B cell (primary cell): ENCODE data around the gene GOLGA6B. TPM values are rescaled to one million over a fixed set of nuclear protein-coding genes. Genes with fewer than 3 reads are reported as not detected.
"Not testable (repeated sequence)": the region's sequence is repeated elsewhere in the genome, so short reads cannot be mapped to it uniquely, and the experiment has no call there.

Experiments
- ATAC-seq: fragments of 200-7000 bp; cut with Tn5 transposase; one replicate; pipeline ENCODE4 v1.10.0; 2021; ENCODE audit warnings: low read depth, mild to moderate bottlenecking, moderate number of reproducible peaks, moderate library complexity
- CTCF ChIA-PET: fragments of 350-600 bp; sonication (Branson Sonifier 250); formaldehyde crosslinking; loops from one replicate; lab custom pipeline; 2021; ENCODE audit warnings: antibody characterized with exemption, inconsistent platforms; lab: Charles Lee
- POLR2A ChIA-PET: fragments of 350-600 bp; sonication (Branson Sonifier 250); formaldehyde crosslinking; loops from one replicate; lab custom pipeline; 2021; ENCODE audit warnings: antibody characterized with exemption; lab: Charles Lee
- DNase-seq: peaks from one replicate; pipeline ENCODE4 v3.0.0; 2013
- H2AFZ ChIP-seq: 2 replicates; pipeline ENCODE4 v1.6.1; 2012; ENCODE audit warnings: mild to moderate bottlenecking, low read depth, low read length; ENCODE audit not compliant: insufficient read depth, poor library complexity, severe bottlenecking
- H3K27ac ChIP-seq, 2 donors: 1 replicate in 1 of 2; 2 replicates in 1 of 2; pipeline ENCODE4 v1.5.1; 2012 to 2013; ENCODE audit warnings: low read length in 2 of 2, mild to moderate bottlenecking in 2 of 2, moderate library complexity in 1 of 2
- H3K27me3 ChIP-seq, 4 experiments: fragments of 200-600 bp in 1 of 4; sonication (generic) in 1 of 4; replicated peaks in 1 of 4; 1 replicate in 2 of 4; 2 replicates in 2 of 4; pipeline versions ENCODE4 v1.6.1 to v1.7.0; 2013 to 2016; ENCODE audit warnings: low read length in 3 of 4, mild to moderate bottlenecking in 2 of 4, mixed read lengths in 1 of 4, moderate library complexity in 1 of 4; ENCODE audit not compliant: insufficient read depth in 4 of 4, control insufficient read depth in 3 of 4; ENCODE audit errors: control extremely low read depth in 1 of 4
- H3K36me3 ChIP-seq, 2 experiments: replicated peaks in 1 of 2; 1 replicate in 1 of 2; 2 replicates in 1 of 2; pipeline versions ENCODE4 v1.6.1 to v1.7.1; 2013; ENCODE audit warnings: low read length in 1 of 2; ENCODE audit not compliant: insufficient read depth in 2 of 2, control insufficient read depth in 1 of 2; ENCODE audit errors: control extremely low read depth in 1 of 2, extremely low read depth in 1 of 2
- H3K4me1 ChIP-seq, 2 donors: fragments of 200-600 bp in 1 of 2; sonication (generic) in 1 of 2; 1 replicate in 1 of 2; 2 replicates in 1 of 2; pipeline versions ENCODE4 v1.5.1 to v1.6.1; 2013 to 2017; ENCODE audit warnings: low read length in 2 of 2; ENCODE audit not compliant: control insufficient read depth in 2 of 2, insufficient read depth in 2 of 2
- H3K4me2 ChIP-seq: replicated peaks from 2 replicates; pipeline ENCODE3; 2012; ENCODE audit warnings: mild to moderate bottlenecking, low read depth, low read length; ENCODE audit not compliant: poor library complexity, severe bottlenecking
- H3K4me3 ChIP-seq, 5 experiments: fragments of 200-600 bp in 1 of 5; sonication (generic) in 1 of 5; 1 replicate in 3 of 5; 2 replicates in 2 of 5; pipeline versions ENCODE4 v1.5.1 to v1.7.0; 2011 to 2016; ENCODE audit warnings: low read length in 4 of 5, mild to moderate bottlenecking in 4 of 5, low read depth in 2 of 5, control low read depth in 1 of 5, moderate library complexity in 1 of 5; ENCODE audit not compliant: insufficient read depth in 1 of 5; ENCODE audit errors: control extremely low read depth in 1 of 5, extremely low read depth in 1 of 5
- H3K79me2 ChIP-seq: fragments of 200-600 bp; sonication (generic); one replicate; pipeline ENCODE4 v1.6.0; 2016; ENCODE audit warnings: low read length; ENCODE audit not compliant: control insufficient read depth, insufficient read depth
- H3K9ac ChIP-seq: fragments of 200-600 bp; sonication (generic); 2 replicates; pipeline ENCODE4 v1.6.1; 2017; ENCODE audit warnings: mild to moderate bottlenecking, low read length, moderate library complexity
- H3K9me3 ChIP-seq, 3 donors: one replicate each; pipeline versions ENCODE4 v1.6.1 to v1.7.1; 2013; ENCODE audit warnings: low read length in 2 of 3; ENCODE audit not compliant: control insufficient read depth in 2 of 3, insufficient read depth in 1 of 3; ENCODE audit errors: control extremely low read depth in 1 of 3
- H4K20me1 ChIP-seq: 2 replicates; pipeline ENCODE4 v1.6.0; 2012; ENCODE audit warnings: mild to moderate bottlenecking, low read length; ENCODE audit not compliant: insufficient read depth, control insufficient read depth, poor library complexity, severe bottlenecking
- H3K27ac Mint-ChIP-seq: one replicate; pipeline ENCODE4 v1.8.0; 2021; ENCODE audit warnings: mixed read lengths
- H3K27me3 Mint-ChIP-seq: one replicate; pipeline ENCODE4 v1.8.0; 2021; ENCODE audit warnings: mixed read lengths
- H3K4me1 Mint-ChIP-seq: one replicate; pipeline ENCODE4 v1.8.0; 2021; ENCODE audit warnings: mixed read lengths
- H3K4me3 Mint-ChIP-seq: one replicate; pipeline ENCODE4 v1.8.0; 2021; ENCODE audit warnings: mixed read lengths
- H3K9me3 Mint-ChIP-seq: one replicate; pipeline ENCODE4 v1.8.0; 2022; ENCODE audit warnings: mixed read lengths; ENCODE audit not compliant: insufficient read depth
- WGBS: methylation state at CpG from one replicate; pipeline ENCODE4 v1.1.5; 2013; ENCODE audit warnings: missing lambda C conversion rate; ENCODE audit not compliant: insufficient coverage; 5-methylcytosine and 5-hydroxymethylcytosine counted together
- intact Hi-C: fragments of 100-400 bp; cut with micrococcal nuclease; formaldehyde crosslinking; loops from one replicate; pipeline ENCODE4 v1.10.0; 2022
- polyA plus RNA-seq: library from polyadenylated mRNA; depleted of rRNA; stranded (reverse); fragments of >200 nt; gene quantifications from 2 replicates; pipeline ENCODE4 v1.2.3, GENCODE V29; 2012
- total RNA-seq, 2 donors: library from RNA; stranded (reverse); fragments of 120-200 nt in 1 of 2; gene quantifications; 1 replicate in 1 of 2; 2 replicates in 1 of 2; pipeline versions ENCODE4 v1.2.3 to v1.2.4, GENCODE V29; 2013 to 2022

Gene GOLGA6B
- total and polyA plus RNA-seq, 2 donors (not counting 1 experiment from before 2014, with no cell fraction given), result 0.06 TPM; not detected in 1

DNA sequence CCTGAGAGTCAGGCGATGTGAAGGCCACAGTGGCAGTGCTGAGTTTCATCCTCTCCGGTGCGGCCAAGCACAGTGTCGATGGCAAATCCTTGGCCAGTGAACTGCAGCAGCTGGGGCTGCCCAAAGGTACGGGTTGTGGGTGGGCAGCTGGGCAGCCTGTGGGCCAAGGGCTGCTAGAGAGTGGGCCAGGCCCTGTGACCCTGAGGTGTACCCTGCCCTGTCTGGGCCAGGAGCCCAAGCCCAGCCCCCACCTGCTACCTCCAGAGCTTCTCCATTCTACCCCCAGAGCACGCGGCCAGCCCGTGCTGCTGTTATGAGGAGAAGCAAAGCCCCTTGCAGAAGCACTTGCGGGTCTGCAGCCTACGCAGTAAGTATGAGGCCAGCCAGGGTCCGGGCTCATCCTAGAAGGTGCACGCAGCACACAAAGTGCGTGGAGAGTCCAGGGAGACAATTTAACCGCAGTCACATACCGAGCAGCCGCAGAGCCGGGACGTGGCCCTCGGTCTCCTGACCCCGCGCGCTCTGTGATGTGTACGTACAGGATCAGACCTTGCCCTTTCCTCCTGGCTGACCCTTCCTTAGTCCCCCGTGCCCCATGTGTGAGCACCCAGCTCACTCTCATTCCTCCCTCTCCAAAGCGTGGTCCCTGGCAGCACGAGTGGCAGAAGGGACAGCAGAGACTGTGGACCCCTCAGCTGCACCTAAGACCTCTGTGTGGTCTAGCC is 14.6 kb upstream of the GOLGA6B start:
- H4K20me1 ChIP-seq, ATAC-seq, H3K27me3 Mint-ChIP-seq, H3K4me1 ChIP-seq, CTCF ChIA-PET, H3K9ac ChIP-seq, POLR2A ChIA-PET, H2AFZ ChIP-seq, H3K9me3 Mint-ChIP-seq, intact Hi-C loops, H3K9me3 ChIP-seq, H3K27ac ChIP-seq, H3K27ac Mint-ChIP-seq, H3K4me1 Mint-ChIP-seq, H3K27me3 ChIP-seq, H3K79me2 ChIP-seq, H3K4me2 ChIP-seq, DNase-seq, H3K4me3 Mint-ChIP-seq, H3K4me3 ChIP-seq, H3K36me3 ChIP-seq: not testable (repeated sequence)
- WGBS, result no CpG with 5 or more reads among the region's 26 CpGs

DNA sequence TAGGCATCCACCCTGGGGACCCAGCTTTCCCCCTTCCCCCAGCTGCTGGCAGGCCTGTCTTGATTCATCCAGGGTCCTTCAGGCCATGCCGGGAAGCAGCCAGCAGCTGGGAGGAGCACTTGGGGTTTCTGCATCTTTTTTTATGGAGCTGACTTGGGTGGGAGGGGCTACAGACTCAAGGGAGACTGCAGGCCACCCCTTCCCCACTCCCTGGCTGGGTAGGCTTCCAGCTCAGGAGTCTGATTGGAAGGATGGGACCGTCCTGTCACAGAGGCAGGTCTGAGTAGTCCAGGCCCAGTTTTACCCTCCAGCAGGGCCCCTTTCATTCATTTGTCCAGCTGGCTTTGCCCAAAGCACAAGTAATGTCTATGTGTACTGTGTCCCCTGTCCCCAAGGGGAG is 12.2 kb upstream of the GOLGA6B start:
- H3K4me2 ChIP-seq, H3K27me3 Mint-ChIP-seq, H3K4me1 ChIP-seq, H3K27ac Mint-ChIP-seq, H2AFZ ChIP-seq, CTCF ChIA-PET, intact Hi-C loops, H3K9me3 ChIP-seq, H3K4me1 Mint-ChIP-seq, H3K9ac ChIP-seq, H3K9me3 Mint-ChIP-seq, DNase-seq, H3K4me3 Mint-ChIP-seq, H4K20me1 ChIP-seq, H3K27me3 ChIP-seq, POLR2A ChIA-PET, H3K27ac ChIP-seq, H3K79me2 ChIP-seq, H3K4me3 ChIP-seq, ATAC-seq, H3K36me3 ChIP-seq: not testable (repeated sequence)
- WGBS, result no CpG with 5 or more reads among the region's 2 CpGs

DNA sequence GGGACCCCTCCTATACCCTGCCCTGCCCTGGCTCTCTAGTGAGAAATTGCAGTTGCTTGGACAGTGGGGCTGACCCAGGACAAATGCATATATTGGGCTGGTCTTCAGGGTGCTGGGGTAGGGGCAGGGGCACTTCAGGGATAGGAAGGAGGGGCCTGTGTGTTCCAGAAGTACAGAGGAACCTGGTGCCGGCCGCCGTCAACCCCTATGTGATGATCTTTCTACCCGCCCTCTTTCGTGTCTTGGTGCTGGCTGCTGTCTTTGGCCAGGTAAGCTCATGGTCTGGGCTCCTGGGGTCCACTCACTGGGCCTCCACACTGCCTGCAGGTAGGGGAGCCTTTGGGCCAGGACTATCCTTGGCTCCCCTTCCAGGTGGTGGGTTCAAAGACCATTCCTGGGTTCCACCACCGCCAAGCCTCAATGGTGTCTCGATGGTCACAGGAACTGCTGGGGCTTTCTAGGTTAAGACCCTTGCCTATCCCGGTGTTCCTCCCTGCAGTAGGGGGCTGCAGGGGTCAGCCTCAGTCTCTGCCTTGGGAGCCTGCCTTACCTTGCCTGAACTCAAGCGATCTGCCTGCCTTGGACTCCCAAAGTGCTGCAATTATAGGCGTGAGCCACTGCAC is 5.8 kb upstream of the GOLGA6B start:
- intact Hi-C loops, POLR2A ChIA-PET, H3K79me2 ChIP-seq, H3K9me3 Mint-ChIP-seq, H3K27ac Mint-ChIP-seq, H3K27me3 ChIP-seq, H4K20me1 ChIP-seq, H3K4me3 ChIP-seq, H3K4me2 ChIP-seq, H3K9me3 ChIP-seq, H3K27ac ChIP-seq, H3K4me3 Mint-ChIP-seq, H3K4me1 ChIP-seq, H2AFZ ChIP-seq, DNase-seq, H3K27me3 Mint-ChIP-seq, H3K9ac ChIP-seq, ATAC-seq, H3K36me3 ChIP-seq, CTCF ChIA-PET, H3K4me1 Mint-ChIP-seq: not testable (repeated sequence)
- WGBS, result no CpG with 5 or more reads among the region's 10 CpGs

DNA sequence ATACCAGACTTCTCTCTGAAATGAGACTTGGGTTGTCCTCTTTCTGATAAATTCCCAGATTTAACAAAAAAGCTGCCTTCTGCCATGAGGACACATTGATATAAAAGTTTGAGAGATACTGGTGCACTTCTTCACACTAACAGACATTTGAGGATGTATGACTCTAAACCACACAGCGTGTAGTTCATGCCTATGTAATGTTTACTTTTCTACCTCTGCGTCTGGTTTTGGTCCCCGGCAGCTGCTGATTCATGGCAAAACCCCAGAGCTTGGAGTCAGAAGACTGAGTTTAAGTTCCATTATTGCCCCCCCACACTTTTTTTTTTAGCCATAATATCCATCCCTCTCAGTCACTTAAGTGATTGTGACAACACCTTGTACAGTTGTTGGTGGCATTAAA is 1.5 kb downstream of the GOLGA6B start:
- H3K27me3 Mint-ChIP-seq, H3K9me3 ChIP-seq, H3K4me2 ChIP-seq, POLR2A ChIA-PET, intact Hi-C loops, H3K4me3 ChIP-seq, H3K27ac ChIP-seq, H3K4me3 Mint-ChIP-seq, ATAC-seq, H3K27me3 ChIP-seq, H3K9me3 Mint-ChIP-seq, H3K36me3 ChIP-seq, H3K27ac Mint-ChIP-seq, H4K20me1 ChIP-seq, H3K4me1 ChIP-seq, H3K9ac ChIP-seq, H2AFZ ChIP-seq, H3K79me2 ChIP-seq, DNase-seq, CTCF ChIA-PET, H3K4me1 Mint-ChIP-seq: not testable (repeated sequence)
- no CpG with 5 or more reads among the region's 3 CpGs for WGBS
